C4-2B (cell line): Measurements from ENCODE around the gene FRA10AC1.

Experiments
- CTCF ChIP-seq: fragments of 450-650 bp; conservative IDR thresholded peaks from 2 replicates; pipeline ENCODE4 v1.5.1; 2017; ENCODE audit warnings: mild to moderate bottlenecking
- ZFX ChIP-seq: fragments of 450-650 bp; IDR thresholded peaks from 2 replicates; pipeline ENCODE4 v1.6.1; 2017

- TF ChIP-seq ZFX = no peak
- TF ChIP-seq CTCF = no peak
These were observed 24.0 kb downstream of the FRA10AC1 start for GRCh38 chr10:93678386-93678785.
